ENCODE measurements around the gene HCN3.

- TF ChIP-seq, protein P1, sequence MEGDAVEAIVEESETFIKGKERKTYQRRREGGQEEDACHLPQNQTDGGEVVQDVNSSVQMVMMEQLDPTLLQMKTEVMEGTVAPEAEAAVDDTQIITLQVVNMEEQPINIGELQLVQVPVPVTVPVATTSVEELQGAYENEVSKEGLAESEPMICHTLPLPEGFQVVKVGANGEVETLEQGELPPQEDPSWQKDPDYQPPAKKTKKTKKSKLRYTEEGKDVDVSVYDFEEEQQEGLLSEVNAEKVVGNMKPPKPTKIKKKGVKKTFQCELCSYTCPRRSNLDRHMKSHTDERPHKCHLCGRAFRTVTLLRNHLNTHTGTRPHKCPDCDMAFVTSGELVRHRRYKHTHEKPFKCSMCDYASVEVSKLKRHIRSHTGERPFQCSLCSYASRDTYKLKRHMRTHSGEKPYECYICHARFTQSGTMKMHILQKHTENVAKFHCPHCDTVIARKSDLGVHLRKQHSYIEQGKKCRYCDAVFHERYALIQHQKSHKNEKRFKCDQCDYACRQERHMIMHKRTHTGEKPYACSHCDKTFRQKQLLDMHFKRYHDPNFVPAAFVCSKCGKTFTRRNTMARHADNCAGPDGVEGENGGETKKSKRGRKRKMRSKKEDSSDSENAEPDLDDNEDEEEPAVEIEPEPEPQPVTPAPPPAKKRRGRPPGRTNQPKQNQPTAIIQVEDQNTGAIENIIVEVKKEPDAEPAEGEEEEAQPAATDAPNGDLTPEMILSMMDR (IDR thresholded peaks at IDR 0.05): no peak
- no peak for TF ChIP-seq POLR2A (IDR thresholded peaks at IDR 0.05)
Measured at GRCh38 chr1:155263067-155263466, 14.2 kb upstream of the HCN3 start.

Measured in lower leg skin (tissue), 3 donors.